Caki2 (cell line): Measurements from ENCODE around the gene CTNNBL1. TPM values are rescaled to one million over a fixed set of nuclear protein-coding genes. Genes with fewer than 3 reads are reported as not detected.
"Not testable (repeated sequence)": the region's sequence is repeated elsewhere in the genome, so short reads cannot be mapped to it uniquely, and the experiment has no call there.

Experiments used
- DNase-seq: peaks from one replicate; pipeline ENCODE4 v3.0.0-alpha.2; 2015; ENCODE audit warnings: low read depth
- in situ Hi-C: cut with HindIII; loops from 2 replicates; pipeline ENCODE4 v1.10.0; 2016; ENCODE audit warnings: low sequenced_read_pairs, low pct_unique_long_range_greater_than_20kb, mixed read lengths
- total RNA-seq: library from RNA; depleted of rRNA; stranded (reverse); fragments of >200 nt; shearing (Covaris generic); gene quantifications from 2 replicates; pipeline ENCODE4 v1.2.3, GENCODE V29; 2014; ENCODE audit warnings: low replicate concordance

CTNNBL1 gene
- total RNA-seq, 1 experiment from 2014 or later, result 78.2 TPM

- in situ Hi-C loops, result no loop called here
- no peak for DNase-seq
These were observed 20.4 kb upstream of the CTNNBL1 start for GRCh38 chr20:37673444-37673843.

- in situ Hi-C loops, result no loop called here
- DNase-seq, result no peak
These were observed 17.4 kb upstream of the CTNNBL1 start for GRCh38 chr20:37676440-37676839.

- in situ Hi-C loops, result no loop called here
- DNase-seq, result no peak
These were observed 15.6 kb upstream of the CTNNBL1 start for GRCh38 chr20:37677969-37678861.

GRCh38 chr20:37679751-37680150 is 14.1 kb upstream of the CTNNBL1 start:
- DNase-seq, in situ Hi-C loops: not testable (repeated sequence)

- DNase-seq, result peak; percentile 15
These were observed 13.4 kb upstream of the CTNNBL1 start for GRCh38 chr20:37680420-37680819.

GRCh38 chr20:37681384-37682112 is 12.3 kb upstream of the CTNNBL1 start:
- in situ Hi-C loops, result no loop called here
- DNase-seq, result no peak

More at GRCh38 chr20:37680420-37680819, 13.4 kb upstream of the CTNNBL1 start:
- in situ Hi-C loops, result no loop called here

GRCh38 chr20:37683146-37683545 is 10.7 kb upstream of the CTNNBL1 start:
- in situ Hi-C loops, DNase-seq: not testable (repeated sequence)

- DNase-seq, result no peak
- in situ Hi-C loops, result no loop called here
These were observed 6.9 kb upstream of the CTNNBL1 start for GRCh38 chr20:37686762-37687477.

GRCh38 chr20:37687478-37687805 is 6.4 kb upstream of the CTNNBL1 start:
- in situ Hi-C loops, result no loop called here
- no peak for DNase-seq

- in situ Hi-C loops, result no loop called here
- DNase-seq, result no peak
These were observed 5.7 kb upstream of the CTNNBL1 start for GRCh38 chr20:37688093-37688492.

GRCh38 chr20:37690626-37691369 is 3.0 kb upstream of the CTNNBL1 start:
- DNase-seq, result no peak
- in situ Hi-C loops, result no loop called here

- no peak for DNase-seq
- in situ Hi-C loops, result no loop called here
These were observed 1.2 kb upstream of the CTNNBL1 start for GRCh38 chr20:37692459-37693166.

GRCh38 chr20:37693242-37693634 is 592 bp upstream of the CTNNBL1 start:
- in situ Hi-C loops, result no loop called here
- no peak for DNase-seq

- in situ Hi-C loops, result no loop called here
- DNase-seq, result no peak
These were observed 2.0 kb downstream of the CTNNBL1 start for GRCh38 chr20:37695684-37696342.

- in situ Hi-C loops, result no loop called here
- no peak for DNase-seq
These were observed 3.5 kb downstream of the CTNNBL1 start for GRCh38 chr20:37697314-37697713.

- no peak for DNase-seq
- in situ Hi-C loops, result no loop called here
These were observed 5.4 kb downstream of the CTNNBL1 start for GRCh38 chr20:37699202-37699601.

- no peak for DNase-seq
- in situ Hi-C loops, result no loop called here
These were observed 6.5 kb downstream of the CTNNBL1 start for GRCh38 chr20:37700301-37700700.
